Activated gamma-delta T cell treated with Interleukin-2 at 50 U/mL for 16 hours (primary cell): Measurements from ENCODE around the gene PALMD.

Experiments used
- DNase-seq: peaks from one replicate; pipeline ENCODE4 v3.0.0-alpha.2; 2020

Gene PALMD, protein sequence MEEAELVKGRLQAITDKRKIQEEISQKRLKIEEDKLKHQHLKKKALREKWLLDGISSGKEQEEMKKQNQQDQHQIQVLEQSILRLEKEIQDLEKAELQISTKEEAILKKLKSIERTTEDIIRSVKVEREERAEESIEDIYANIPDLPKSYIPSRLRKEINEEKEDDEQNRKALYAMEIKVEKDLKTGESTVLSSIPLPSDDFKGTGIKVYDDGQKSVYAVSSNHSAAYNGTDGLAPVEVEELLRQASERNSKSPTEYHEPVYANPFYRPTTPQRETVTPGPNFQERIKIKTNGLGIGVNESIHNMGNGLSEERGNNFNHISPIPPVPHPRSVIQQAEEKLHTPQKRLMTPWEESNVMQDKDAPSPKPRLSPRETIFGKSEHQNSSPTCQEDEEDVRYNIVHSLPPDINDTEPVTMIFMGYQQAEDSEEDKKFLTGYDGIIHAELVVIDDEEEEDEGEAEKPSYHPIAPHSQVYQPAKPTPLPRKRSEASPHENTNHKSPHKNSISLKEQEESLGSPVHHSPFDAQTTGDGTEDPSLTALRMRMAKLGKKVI

DNA sequence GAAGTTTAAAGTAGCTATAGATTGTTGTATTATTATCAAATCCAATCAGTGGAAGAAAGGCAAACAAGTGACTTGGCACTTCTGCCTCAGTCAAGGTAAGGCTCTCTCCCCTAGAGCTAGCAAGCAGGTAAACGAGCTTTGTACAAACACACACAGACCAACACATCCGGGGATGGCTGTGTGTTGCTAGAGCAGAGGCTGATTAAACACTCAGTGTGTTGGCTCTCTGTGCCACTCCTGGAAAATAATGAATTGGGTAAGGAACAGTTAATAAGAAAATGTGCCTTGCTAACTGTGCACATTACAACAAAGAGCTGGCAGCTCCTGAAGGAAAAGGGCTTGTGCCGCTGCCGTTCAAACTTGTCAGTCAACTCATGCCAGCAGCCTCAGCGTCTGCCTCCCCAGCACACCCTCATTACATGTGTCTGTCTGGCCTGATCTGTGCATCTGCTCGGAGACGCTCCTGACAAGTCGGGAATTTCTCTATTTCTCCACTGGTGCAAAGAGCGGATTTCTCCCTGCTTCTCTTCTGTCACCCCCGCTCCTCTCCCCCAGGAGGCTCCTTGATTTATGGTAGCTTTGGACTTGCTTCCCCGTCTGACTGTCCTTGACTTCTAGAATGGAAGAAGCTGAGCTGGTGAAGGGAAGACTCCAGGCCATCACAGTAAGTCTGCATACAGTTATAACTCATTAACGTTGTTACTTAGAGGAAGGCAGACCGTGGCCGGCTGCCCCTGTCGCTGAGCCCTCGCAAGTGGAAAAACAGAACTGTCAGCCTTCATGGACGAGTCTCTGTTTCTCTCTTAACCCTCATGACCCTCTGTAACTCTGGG, at the start of gene PALMD:
TSS of gene PALMD (plus strand) at position 415 of the 833 bp plus-strand sequence. CDS start at position 620, 205 bp downstream.
- no peak for DNase-seq

DNA sequence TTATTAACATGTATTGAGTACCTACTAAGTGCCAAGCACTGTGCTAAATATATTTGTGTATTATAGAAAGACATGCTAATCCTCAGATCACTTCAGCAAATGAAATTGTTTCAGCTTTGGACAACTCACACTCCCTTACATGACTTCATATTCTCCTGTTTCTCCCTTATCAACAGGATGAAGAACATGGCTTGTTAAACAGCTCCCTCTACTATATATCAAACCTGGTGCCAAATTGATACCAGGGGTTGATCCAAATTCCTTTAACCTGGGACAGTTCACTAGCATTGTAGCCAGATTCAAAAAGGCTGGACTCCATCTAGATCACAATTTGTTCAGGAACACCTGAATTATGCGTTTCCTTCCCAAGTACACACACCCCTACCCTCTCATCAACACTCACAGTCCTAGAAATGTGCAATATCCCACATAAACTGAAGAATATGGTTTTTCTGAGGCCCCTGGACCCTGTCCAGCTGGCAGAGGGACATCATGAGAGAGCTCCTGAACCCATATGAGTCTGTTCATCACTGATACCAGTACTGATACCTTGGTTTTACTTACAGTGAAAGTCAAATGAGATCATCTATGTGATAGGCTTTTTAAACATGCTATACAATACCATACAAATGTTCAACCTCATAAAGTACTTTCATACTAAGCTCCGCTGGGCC, 47.0 kb upstream of the PALMD start:
- DNase-seq = no peak

DNA sequence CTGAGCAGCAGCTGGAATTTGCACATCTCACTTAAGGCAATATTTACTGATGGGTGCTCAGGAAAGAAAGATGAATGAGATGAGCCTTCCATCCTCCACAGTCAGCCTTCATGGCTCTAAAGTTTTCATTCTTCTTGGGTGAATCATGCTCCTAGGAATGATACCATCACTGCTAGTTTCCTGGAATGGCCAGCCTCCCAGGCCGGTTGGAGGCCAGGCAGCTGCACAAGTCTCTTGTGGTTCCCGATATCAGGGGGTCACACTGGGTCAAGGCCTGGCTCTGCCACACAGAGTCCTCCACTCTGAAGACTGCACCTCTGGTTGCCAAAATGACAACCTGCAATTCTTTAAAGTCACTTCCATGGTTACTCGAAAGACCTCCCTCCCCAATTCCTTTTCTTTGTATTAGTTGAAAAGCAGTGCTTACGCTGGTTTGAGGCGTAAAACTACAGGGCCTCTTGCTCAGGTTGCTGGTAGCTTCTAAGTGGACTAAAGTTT, 46.2 kb upstream of the PALMD start:
- DNase-seq = no peak

DNA sequence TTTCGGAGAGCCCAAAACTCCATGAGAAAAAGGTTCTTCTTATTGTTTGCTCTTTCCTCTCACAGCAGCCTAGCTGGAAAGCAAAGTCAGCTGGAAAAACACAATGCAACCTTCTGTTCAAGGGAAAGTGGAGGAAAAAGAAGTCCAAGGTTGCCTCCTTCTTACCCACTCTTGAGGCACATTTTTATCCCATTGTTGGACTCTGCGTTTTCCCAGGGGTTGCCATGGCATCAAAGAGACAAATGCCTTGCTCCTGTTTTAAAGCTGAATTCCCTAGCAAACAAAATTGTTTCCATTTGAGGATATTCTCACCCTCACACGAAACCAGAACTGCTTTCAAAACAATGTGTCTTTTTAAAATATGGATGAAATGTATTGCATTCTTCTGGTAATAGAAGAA, 45.1 kb upstream of the PALMD start:
- DNase-seq = no peak

DNA sequence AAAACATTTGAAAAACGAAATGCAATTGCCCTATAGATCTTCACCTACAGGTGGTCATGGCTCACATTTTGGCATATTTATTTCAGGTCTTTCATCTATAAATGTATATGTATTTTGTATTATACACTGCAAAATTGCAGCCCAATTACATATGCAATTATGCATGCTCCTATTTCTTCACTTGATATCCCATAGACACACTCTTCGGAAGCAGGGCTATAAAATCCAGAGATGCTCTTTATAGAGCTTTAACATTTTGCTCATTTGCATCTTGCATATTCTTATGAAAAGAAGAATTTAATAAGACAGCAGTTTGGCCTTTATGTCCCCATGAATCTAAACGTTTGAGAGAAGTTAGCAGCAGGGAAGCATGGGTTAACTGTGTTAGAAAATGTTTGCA, 44.7 kb upstream of the PALMD start:
- DNase-seq = no peak

DNA sequence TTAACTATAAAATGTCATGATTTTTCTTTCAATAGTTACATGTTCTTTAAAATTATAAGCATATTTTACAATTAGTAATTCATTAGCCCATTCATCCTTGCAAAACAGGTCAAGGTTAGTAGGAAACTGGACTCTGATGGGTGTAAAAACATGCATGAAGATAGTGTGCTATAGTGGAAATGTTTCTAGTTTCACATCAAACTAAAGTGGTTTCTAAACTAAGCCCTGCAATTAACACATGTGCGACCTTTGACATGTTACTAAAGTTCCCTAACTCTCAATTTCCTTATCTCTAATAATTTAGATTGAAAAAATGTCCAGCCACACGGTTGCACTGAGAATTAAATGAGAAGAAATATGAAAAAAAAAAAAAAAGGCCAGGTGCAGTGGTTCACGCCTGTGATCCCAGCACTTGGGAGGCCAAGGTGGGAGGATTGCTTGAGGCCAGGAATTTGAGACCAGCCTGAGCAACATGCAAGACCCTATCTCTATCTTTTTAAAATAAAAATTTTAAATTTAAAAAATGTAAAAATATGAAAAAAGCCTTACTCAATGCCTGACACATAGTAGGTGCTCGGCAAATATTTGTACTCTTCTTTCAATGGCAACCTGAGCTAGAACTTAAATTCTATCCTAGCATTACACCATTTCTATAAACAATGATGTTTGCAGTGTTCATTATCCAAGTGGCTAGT, 44.1 kb upstream of the PALMD start:
- no peak for DNase-seq

DNA sequence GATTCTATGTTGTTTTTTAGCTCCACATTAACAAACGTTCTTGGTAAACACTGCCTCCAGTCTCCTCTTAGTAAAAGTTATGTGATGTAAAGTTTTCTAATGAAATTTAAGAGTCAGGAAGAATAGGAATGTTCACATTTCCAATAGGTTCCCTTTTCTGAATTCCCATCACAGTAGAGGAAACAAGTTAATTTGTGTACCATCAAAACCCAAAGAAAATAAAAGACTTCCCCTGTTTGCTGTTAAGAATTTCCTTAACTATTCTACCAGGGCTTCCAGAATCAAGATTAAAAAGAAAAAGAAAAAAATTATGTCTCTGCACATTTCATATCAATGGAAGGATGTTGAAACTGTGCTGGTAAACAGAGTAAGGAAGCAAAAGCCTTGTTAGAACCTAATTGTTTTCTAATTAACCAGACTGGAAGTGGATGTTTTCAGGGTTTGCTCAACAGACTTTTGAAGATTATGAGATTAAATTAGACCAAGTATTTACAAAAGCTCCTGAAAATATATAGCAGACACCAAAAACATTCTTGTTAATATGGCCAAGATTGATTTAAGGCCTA, 43.4 kb upstream of the PALMD start:
- DNase-seq = no peak

DNA sequence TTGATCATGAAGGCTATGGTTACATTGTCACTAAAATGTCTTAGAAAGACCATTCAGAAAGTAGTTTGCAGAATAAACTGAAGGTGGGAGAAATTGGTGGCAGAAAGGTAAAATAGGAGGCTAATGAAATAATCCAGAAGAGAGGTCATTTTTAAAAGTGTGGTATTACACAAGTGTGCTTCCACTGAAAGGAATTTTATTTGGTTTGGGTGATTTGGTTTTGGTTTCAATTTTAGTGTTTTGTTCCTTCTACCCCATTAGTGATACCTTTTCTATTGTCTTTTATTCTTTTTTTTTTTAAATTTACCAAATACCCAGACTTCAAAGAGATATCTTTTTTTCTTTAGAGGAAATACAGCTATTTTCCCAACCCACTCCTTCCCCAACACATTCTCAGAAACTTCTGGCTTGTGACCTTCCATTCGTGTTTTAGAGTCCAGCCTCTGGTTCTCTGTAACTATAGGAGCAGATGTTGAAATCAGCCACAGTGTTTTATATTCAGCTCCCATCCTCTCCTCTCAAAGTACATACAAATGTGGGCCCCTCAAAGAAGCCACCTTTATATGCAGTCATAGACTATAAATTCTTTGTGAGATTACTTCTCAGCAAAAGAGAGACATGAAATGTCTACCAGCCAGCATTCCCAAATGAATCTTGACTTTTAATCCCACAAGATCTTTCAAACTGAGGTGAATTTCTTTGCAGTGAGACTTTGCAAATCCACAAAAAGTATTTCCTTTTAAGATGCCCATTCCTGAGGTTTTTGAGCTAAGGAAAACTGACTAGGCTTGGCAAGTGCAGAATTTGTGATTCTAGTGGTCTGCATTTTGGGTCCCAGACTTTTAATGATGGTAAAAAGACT, 42.0 kb upstream of the PALMD start:
- no peak for DNase-seq

DNA sequence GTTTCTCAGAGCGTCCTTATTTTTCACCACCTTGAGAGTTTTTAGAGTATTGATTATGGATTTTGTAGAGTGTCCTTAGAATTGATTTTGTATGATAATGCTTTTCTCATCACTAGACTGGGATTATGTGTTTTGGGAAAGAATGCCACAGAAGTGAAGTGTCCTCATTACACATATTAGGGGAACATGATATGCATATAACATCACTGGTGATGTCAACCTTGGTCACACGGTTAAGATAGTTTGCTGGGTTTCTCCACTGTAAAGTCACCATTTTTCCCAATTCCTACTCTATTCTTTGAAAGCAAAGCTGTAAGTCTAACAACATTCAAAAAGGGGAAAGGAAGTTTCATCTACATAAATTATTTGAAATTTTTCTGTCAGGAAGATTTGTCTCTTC, 39.6 kb upstream of the PALMD start:
- DNase-seq = no peak

DNA sequence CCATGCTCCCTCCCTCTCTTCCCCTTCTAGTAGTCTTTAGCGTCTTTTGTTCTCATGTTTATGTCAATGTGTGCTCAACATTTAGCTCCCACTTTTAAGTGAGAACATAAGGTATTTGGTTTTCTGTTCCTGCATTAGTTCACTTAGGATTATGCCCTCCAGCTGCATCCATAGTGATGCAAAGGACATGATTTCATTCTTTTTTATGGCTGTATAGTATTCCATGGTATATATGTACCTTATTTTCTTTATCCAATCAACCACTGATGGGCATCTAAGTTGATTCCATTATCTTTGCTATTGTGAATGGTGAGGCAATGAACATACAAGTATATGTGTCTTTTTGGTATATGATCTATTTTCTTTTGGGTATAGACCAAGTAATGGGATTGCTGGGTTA, 38.3 kb upstream of the PALMD start:
- no peak for DNase-seq

DNA sequence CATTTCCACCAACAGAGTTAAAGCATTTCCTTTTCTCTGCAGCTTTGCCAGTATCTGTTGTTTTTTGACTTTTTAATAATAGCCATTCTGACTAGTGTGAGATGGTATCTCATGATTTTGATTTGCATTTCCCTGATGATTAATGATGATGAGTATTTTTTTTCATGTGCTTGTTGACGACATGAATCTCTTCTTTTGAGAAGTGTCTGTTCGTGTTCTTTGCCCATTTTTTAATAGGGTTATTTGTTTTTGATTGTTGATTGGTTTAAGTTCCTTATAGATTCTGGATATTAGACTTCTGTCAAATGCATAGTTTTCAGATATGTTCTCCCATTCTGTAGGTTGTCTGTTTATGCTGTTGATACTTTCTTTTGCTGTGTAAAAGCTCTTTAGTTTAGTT, 37.9 kb upstream of the PALMD start:
- DNase-seq = no peak

DNA sequence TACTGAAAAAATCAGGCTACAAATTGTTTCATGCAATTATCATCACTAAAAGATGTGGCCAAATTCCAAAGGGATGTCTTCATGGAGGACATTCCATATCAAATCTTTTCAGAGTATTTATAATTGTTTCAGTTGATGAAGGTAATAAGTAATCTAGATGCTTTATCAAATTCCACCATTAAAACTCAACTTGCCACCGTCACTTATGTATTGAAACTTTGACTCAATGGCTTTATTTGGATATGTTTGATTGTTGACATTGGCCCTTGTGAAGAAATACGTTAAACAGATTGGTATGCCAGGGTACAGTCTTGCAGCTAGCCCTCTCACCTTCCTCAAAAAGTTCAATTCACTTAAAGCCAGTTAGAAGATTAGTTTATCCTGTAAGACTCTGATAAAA, 32.2 kb upstream of the PALMD start:
- DNase-seq = no peak

DNA sequence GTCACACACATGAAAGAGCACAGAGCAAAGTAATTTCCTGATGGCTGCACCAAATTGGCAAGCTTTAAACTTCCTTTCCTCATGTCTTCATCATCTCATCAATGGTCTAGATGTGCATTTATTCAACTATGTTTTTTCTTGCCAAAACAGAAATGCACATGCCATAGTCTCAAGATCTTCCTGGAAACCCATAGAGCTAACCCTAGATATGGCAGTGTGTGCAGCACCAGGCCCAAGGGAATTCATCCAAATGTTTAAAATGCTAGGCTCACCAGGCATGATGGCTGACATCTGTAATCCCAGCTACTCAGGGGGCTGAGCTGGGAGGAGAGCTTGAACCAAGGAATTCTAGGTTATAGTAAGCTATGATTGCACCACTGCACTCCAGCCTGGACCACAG, 31.2 kb upstream of the PALMD start:
- no peak for DNase-seq

DNA sequence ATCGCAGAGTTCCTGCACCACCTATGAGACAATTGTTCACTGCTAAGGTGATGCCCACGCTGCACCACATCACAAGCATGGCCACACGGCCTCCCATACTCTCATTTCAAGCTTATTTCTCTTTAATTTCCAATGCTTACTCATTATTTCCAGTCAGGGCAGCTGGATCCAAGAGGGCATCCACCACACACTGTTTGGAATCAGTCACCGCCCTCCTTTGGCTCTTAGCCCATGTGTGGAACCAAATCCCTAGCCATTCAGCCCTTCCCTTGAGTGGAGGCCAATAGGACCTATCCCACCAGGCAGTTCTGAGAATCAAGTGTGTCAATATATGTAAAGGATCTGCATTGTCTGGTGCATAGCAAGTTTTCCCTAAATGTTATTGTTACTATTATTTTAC, 26.3 kb upstream of the PALMD start:
- DNase-seq = no peak

DNA sequence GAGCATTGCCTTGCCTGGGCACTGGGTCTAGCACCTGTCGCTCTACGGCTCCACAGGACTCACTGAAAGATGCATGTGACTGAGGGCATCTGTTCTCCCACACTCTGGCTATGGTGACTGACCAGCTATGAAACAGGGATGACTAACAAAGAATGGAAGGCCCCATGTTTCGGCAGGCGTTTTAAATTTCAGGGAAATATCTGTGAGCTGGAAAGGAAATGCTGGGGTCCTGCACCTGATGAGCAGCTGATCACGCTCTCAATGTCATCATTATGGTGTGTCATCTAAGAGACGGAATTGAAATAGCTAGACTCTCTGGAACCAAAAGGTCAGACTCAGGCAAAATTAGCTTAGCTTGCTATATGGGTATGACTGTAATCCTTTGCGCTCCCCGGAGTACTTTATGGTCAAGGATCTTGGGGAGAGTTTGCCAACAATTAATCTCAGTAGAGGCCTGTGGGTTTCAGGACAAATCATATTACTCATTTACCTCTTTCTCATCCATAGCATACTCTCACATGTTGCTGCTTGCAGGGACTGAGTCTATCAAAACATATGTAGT, 24.5 kb upstream of the PALMD start:
- DNase-seq = no peak

DNA sequence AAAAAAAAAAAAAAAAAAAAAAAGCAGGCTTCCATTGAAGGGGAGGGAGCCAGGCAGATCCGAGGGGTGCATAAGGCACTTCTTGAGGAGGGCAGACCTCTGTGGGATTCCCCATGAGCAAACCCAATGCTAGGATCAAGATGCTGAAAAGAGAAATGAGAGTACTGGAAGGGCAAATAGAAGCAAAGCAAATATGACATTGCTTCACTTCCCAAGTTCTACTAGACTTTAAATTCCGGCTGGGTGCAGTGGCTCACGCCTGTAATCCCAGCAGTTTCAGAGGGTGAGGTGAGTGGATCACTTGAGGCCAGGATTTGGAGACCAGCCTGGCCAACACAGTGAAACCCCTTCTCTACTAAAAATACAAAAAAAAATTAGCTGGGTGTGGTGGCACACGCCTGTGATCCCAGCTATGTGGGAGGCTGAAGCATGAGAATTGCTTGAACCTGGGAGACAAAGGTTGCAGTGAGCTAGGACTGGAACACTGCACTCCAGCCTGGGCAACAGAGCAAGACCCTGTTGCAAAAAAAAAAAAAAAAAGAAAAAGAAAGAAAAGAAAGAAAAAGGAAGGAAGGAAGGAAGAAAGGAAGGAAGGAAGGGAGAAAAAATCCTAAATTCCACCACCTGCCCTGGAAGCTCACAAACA, 23.1 kb upstream of the PALMD start:
- DNase-seq = no peak

DNA sequence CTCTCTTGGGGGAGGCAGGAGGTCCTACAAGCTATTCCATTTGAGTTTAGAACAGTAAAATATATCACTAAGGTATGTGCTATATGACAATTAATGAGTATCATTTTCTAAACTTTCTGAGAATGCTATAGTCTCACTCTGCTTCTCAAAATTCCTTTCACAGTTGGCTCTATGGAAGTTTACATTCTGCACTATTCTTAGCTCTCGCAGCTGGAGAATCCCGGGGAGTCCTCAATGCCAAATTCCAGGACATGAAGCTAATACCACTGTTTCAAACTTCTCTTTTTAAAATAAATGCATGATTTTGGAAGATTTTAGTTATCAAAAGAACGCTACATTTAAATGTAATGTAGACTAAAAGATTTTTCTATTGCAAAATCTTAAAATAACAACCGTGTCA, 22.4 kb upstream of the PALMD start:
- no peak for DNase-seq

DNA sequence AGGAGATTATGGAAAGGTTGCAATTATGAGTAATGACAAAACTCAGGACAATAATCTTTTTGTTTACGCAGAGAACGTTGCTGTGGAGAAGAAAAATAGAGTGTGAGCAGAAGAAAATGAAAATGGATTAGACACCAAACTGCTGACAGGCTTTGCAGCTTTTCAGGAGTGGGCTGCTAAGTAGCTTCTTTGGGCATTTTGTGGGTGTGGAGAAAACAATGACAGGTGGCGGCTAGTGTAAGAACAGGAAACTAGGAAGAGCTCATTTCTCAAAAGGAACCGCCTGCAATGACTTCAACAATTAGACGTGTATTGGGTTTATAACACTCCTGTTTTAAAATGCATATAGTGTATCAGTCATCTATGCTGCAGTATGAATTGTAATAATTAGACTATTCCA, 18.3 kb upstream of the PALMD start:
- no peak for DNase-seq

DNA sequence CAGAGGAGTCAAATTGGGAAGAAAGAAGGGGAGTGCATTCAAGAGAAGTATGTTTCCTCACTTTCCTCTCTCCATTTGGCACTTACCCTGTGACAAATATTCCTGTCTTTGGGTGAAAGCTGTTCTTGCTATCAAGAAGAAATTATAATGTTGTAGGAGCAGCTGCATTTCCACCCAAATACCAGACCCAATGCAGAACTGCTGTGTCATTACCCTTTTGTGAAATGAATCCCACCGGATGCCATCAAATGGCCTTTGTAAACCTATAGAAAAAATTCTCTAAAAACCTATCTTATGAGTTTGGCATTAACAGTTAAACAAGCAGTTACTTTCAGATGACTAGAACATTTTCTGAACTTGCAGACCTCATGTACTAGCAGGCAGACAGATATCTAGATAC, 16.7 kb upstream of the PALMD start:
- DNase-seq = no peak

DNA sequence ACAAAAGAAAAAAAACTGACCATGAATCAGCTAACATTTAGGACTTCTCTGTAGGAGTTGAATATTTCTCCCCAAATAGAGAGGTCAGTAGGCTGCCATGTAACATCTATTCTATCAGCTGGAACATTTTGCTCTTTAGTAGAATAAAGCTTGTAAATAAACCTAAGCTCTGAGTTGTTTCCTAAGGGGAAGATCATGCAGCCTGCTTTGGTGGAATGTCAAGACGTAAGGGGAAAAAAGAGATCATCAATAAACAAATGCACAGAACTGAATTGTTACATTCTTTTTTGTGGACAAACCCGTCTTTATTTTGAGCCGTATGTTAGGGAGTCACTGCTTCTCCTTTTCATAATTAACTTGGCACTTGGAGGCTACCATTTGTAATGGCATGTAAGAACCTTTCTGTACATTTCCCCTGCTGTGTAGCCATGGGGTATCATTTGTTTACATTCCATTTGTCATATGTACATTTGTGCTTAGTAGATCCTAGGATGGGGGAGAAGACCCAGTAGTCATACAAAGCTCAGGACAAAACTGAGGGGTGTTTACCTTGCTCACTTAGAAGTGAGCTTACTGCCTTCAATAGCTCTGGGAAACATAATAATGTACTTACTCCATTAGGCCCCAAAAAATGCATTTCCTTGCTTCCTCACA, 10.8 kb upstream of the PALMD start:
- no peak for DNase-seq
